ENCODE results near the gene DPP4. TPM values are rescaled to one million over a fixed set of nuclear protein-coding genes. Genes with fewer than 3 reads are reported as not detected.
"Not testable (repeated sequence)": the region's sequence is repeated elsewhere in the genome, so short reads cannot be mapped to it uniquely, and the experiment has no call there.

DPP4 gene
- total and polyA plus RNA-seq, 2 experiments from 2014 or later = 149 to 218 TPM

GRCh38 chr2:162050513-162050961 is 23.5 kb downstream of the DPP4 start:
- H3K27ac ChIP-seq = no peak overlapping the region
- TF ChIP-seq EZH2phosphoT487 (IDR thresholded peaks at IDR 0.05; ENCODE audit: low read depth, severe bottlenecking, unreplicated experiment) (no peak), EZH2 (IDR thresholded peaks at IDR 0.05; ENCODE audit: borderline replicate concordance) (no peak), CTCF (IDR thresholded peaks at IDR 0.05; ENCODE audit: poor library complexity) (no peak)
- H2AFZ ChIP-seq = no peak overlapping the region
- H3K27me3 ChIP-seq = no peaks in the 10 kb centered on the region
- no peaks in the 10 kb centered on the region for H3K36me3 ChIP-seq (replicated peaks; ENCODE audit: insufficient read depth, low read depth)
- WGBS (ENCODE audit: low lambda C conversion rate, missing lambda C conversion rate) = 93% methylated on average over 8 of the region's 8 CpGs
- H3K79me2 ChIP-seq = peaks cover 50% of the 10 kb centered on the region
- no peak for DNase-seq (ENCODE audit: low spot score)
- no peak overlapping the region for H3K4me3 ChIP-seq
- no peaks in the 10 kb centered on the region for H3K9me3 ChIP-seq (ENCODE audit: low read depth)
- H4K20me1 ChIP-seq (ENCODE audit: insufficient read depth, poor library complexity, severe bottlenecking) = no peaks in the 10 kb centered on the region
- H3K9me2 ChIP-seq (replicated peaks; ENCODE audit: insufficient read depth) = no peaks in the 10 kb centered on the region
- H3K4me2 ChIP-seq = no peak overlapping the region
- H3K4me1 ChIP-seq (ENCODE audit: insufficient read depth) = no peaks in the 10 kb centered on the region

DNA sequence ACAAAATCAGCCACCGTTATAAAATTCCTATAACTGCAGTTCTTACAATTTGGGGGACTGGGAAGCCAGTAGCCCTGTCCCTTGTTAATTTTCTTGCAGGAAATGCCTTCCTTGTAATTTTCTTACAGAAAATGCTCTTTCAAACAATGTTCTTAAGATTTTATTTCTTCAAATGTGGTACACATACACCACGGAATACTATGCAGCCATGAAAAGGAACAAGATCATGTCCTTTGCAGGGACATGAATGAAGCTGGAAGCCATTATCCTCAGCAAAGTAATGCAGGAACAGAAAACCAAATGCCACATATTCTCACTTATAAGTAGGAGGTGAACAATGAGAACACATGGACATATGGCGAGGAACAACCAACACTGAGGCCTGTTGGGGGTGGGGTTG is 24.9 kb downstream of the DPP4 start:
- H3K36me3 ChIP-seq (replicated peaks; ENCODE audit: insufficient read depth, low read depth); H3K27ac ChIP-seq; H3K9me2 ChIP-seq (replicated peaks; ENCODE audit: insufficient read depth); H3K27me3 ChIP-seq; H3K4me2 ChIP-seq; H3K4me1 ChIP-seq (ENCODE audit: insufficient read depth); DNase-seq (ENCODE audit: low spot score); H3K9me3 ChIP-seq (ENCODE audit: low read depth); H4K20me1 ChIP-seq (ENCODE audit: insufficient read depth, poor library complexity, severe bottlenecking); H2AFZ ChIP-seq; H3K4me3 ChIP-seq: not testable (repeated sequence)
- 98% methylated on average over 3 of the region's 3 CpGs for WGBS (ENCODE audit: low lambda C conversion rate, missing lambda C conversion rate)
- peaks cover 37% of the 10 kb centered on the region for H3K79me2 ChIP-seq

DNA sequence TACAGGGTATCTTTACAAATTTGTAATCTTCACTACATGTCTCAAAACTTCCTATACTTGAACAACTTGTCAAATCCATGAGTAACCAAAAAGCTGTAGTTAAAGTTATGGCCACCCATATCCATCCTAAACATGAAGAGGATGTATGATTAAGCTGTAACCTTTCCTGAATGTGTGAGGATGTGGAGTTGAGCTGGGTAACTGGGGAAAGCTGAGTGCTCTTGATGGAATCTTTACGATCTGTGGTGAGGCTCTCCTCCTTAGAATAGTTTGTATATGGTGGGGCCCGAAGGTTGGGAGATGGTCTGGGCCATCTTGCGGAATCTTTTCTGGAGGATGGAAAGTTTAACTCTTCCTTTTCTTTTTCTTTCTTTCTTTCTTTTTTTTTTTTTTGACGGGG is 29.4 kb downstream of the DPP4 start:
- Histone ChIP-seq H3K4me2 (no peak overlapping the region), H4K20me1 (ENCODE audit: insufficient read depth, poor library complexity, severe bottlenecking) (no peaks in the 10 kb centered on the region)
- 81% methylated on average over 3 of the region's 4 CpGs for WGBS (ENCODE audit: low lambda C conversion rate, missing lambda C conversion rate)

DNA sequence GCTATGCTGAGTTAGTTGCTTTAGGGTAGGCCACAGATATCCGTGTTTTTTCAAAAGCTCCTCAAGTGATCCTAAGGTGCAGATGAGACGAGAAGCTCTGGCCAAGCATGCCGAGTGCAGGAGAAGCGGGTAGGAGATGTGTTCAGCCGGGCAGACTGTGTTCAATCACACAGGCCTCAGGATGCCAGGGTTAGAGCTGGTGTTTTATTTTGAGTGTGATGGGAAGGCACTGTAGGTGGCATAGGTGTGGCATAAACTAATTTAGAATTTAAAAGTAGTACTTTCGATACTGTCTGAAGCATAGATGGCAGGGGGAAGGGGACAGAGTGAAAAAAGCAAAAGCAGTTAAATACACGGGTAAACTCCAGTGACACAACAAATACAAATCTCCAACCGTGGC is 30.9 kb downstream of the DPP4 start:
- H3K27ac ChIP-seq = no peak overlapping the region
- 93% methylated on average over 8 of the region's 8 CpGs for WGBS (ENCODE audit: low lambda C conversion rate, missing lambda C conversion rate)

More for the DNA sequence above, 29.4 kb downstream of the DPP4 start:
- H3K36me3 ChIP-seq (replicated peaks; ENCODE audit: insufficient read depth, low read depth) = no peaks in the 10 kb centered on the region
- peaks cover 19% of the 10 kb centered on the region for H3K79me2 ChIP-seq
- no peaks in the 10 kb centered on the region for H3K27me3 ChIP-seq
- H2AFZ ChIP-seq = no peak overlapping the region
- no peak overlapping the region for H3K4me3 ChIP-seq
- DNase-seq (ENCODE audit: low spot score) = no peak
- no peaks in the 10 kb centered on the region for H3K9me2 ChIP-seq (replicated peaks; ENCODE audit: insufficient read depth)
- no peaks in the 10 kb centered on the region for H3K4me1 ChIP-seq (ENCODE audit: insufficient read depth)
- no peaks in the 10 kb centered on the region for H3K9me3 ChIP-seq (ENCODE audit: low read depth)
- H3K27ac ChIP-seq = no peak overlapping the region
- no peak for TF ChIP-seq EZH2phosphoT487 (IDR thresholded peaks at IDR 0.05; ENCODE audit: low read depth, severe bottlenecking, unreplicated experiment)
- TF ChIP-seq EZH2 (IDR thresholded peaks at IDR 0.05; ENCODE audit: borderline replicate concordance) = no peak
- no peak for TF ChIP-seq CTCF (IDR thresholded peaks at IDR 0.05; ENCODE audit: poor library complexity)

More for the DNA sequence above, 30.9 kb downstream of the DPP4 start:
- DNase-seq (ENCODE audit: low spot score) = no peak
- no peaks in the 10 kb centered on the region for H3K9me3 ChIP-seq (ENCODE audit: low read depth)
- no peaks in the 10 kb centered on the region for H4K20me1 ChIP-seq (ENCODE audit: insufficient read depth, poor library complexity, severe bottlenecking)
- H3K4me1 ChIP-seq (ENCODE audit: insufficient read depth) = no peaks in the 10 kb centered on the region
- no peak overlapping the region for H3K4me3 ChIP-seq
- no peaks in the 10 kb centered on the region for H3K36me3 ChIP-seq (replicated peaks; ENCODE audit: insufficient read depth, low read depth)
- H3K4me2 ChIP-seq = no peak overlapping the region
- H3K9me2 ChIP-seq (replicated peaks; ENCODE audit: insufficient read depth) = no peaks in the 10 kb centered on the region
- peaks cover 4% of the 10 kb centered on the region for H3K79me2 ChIP-seq
- TF ChIP-seq CTCF (IDR thresholded peaks at IDR 0.05; ENCODE audit: poor library complexity) (no peak), EZH2 (IDR thresholded peaks at IDR 0.05; ENCODE audit: borderline replicate concordance) (no peak), EZH2phosphoT487 (IDR thresholded peaks at IDR 0.05; ENCODE audit: low read depth, severe bottlenecking, unreplicated experiment) (no peak)
- no peaks in the 10 kb centered on the region for H3K27me3 ChIP-seq
- no peak overlapping the region for H2AFZ ChIP-seq
